Spleen (tissue), 11 donors: ENCODE results near the gene MEG3. TPM values are rescaled to one million over a fixed set of nuclear protein-coding genes. Genes with fewer than 3 reads are reported as not detected.
A peak's percentile ranks its signal among the peaks of the same experiment; 100 is the strongest.

ENCODE experiments used
- DNase-seq: peaks from one replicate; pipeline ENCODE4 v3.0.0-alpha.2; 2020
- H3K27ac ChIP-seq, 8 donors: fragments of 200-600 bp; sonication (generic) in 7 of 8; 1 replicate in 4 of 8; 2 replicates in 4 of 8; pipeline versions ENCODE4 v1.5.0 to v1.8.0; 2016 to 2021; ENCODE audit warnings: inconsistent platforms in 4 of 8, mild to moderate bottlenecking in 4 of 8, moderate library complexity in 1 of 8
- H3K27me3 ChIP-seq, 7 donors: fragments of 200-600 bp; sonication (generic) in 6 of 7; replicated peaks in 1 of 7; 1 replicate in 4 of 7; 2 replicates in 3 of 7; pipeline versions ENCODE4 v1.5.0 to v1.8.0; 2016 to 2021; ENCODE audit warnings: inconsistent platforms in 3 of 7, mild to moderate bottlenecking in 1 of 7
- H3K36me3 ChIP-seq, 6 donors: fragments of 200-600 bp; sonication (generic) in 5 of 6; 1 replicate in 4 of 6; 2 replicates in 2 of 6; pipeline versions ENCODE4 v1.5.0 to v1.8.0; 2016 to 2021; ENCODE audit warnings: inconsistent platforms in 2 of 6
- H3K4me1 ChIP-seq, 6 donors: fragments of 200-600 bp; sonication (generic) in 5 of 6; 1 replicate in 3 of 6; 2 replicates in 3 of 6; pipeline versions ENCODE4 v1.5.0 to v1.8.0; 2016 to 2021; ENCODE audit warnings: inconsistent platforms in 3 of 6
- H3K4me3 ChIP-seq, 8 donors: fragments of 200-600 bp; sonication (generic) in 7 of 8; 1 replicate in 4 of 8; 2 replicates in 4 of 8; pipeline versions ENCODE4 v1.5.0 to v1.8.0; 2016 to 2021; ENCODE audit warnings: inconsistent platforms in 4 of 8, mild to moderate bottlenecking in 4 of 8, moderate library complexity in 2 of 8
- H3K9me3 ChIP-seq, 8 donors: fragments of 200-600 bp; sonication (generic) in 7 of 8; 1 replicate in 4 of 8; 2 replicates in 4 of 8; pipeline versions ENCODE4 v1.5.0 to v1.8.0; 2016 to 2021; ENCODE audit warnings: inconsistent platforms in 4 of 8
- POLR2A ChIP-seq, 3 donors: fragments of 450-650 bp; IDR thresholded peaks; one replicate each; pipeline ENCODE4 v1.5.1; 2017; ENCODE audit warnings: antibody characterized with exemption in 3 of 3, mild to moderate bottlenecking in 1 of 3
- POLR2AphosphoS5 ChIP-seq, 3 donors: sonication (generic); formaldehyde crosslinking; IDR thresholded peaks; one replicate each; pipeline ENCODE4 v1.5.1; 2017; ENCODE audit warnings: antibody characterized with exemption in 3 of 3
- WGBS, 5 donors: extraction: QIAGEN DNeasy Blood & Tissue Kit in 3 of 5; methylation state at CpG; one replicate each; pipeline versions ENCODE4 v1.1.5 to v1.1.7; 2013 to 2018; 5-methylcytosine and 5-hydroxymethylcytosine counted together
- intact Hi-C: fragments of 100-400 bp; cut with DNase I; formaldehyde crosslinking; loops from one replicate; pipeline ENCODE4 v1.15.0; 2023; ENCODE audit warnings: low total_unique reads
- polyA plus RNA-seq, 3 donors: library from polyadenylated mRNA; stranded (reverse); fragments of 200-250 nt; gene quantifications; one replicate each; pipeline ENCODE4 v1.2.1, GENCODE V29; 2013
- total RNA-seq, 7 donors: library from RNA; depleted of rRNA in 3 of 7; stranded (reverse); fragments of >200 nt in 3 of 7; fragmentation: NEBNext Ultra II Directional in 4 of 7; extraction: Animal tissue kit (Norgen Biotek cat#: 25700) in 4 of 7; gene quantifications; one replicate each; pipeline versions ENCODE4 v1.1.0 to v1.2.1, GENCODE V29; 2016 to 2021
- TF ChIP-seq, protein P1 (sequence below), 11 experiments: fragments of 200-600 bp in 7 of 11; fragments of 450-650 bp in 4 of 11; sonication (generic) in 4 of 11; IDR thresholded peaks in 8 of 11; conservative IDR thresholded peaks in 3 of 11; 1 replicate in 7 of 11; 2 replicates in 4 of 11; pipeline versions ENCODE4 v1.4.0 to v1.8.0; 2016 to 2021; ENCODE audit warnings: antibody characterized with exemption in 11 of 11, inconsistent platforms in 4 of 11, mild to moderate bottlenecking in 1 of 11
- donor health status: healthy with polysubstance abuse.
- donor health status: DM: no; HTN: no; CAD: no; lungs with moderate emphysema.
- donor health status: DM: no; HTN: no; CAD: no.
- donor health status: Bipolar disorder and iron deficiency.
- donor health status: healthy.
- donor health status: DM: no; HTN: no; CAD: no.
- donor health status: DM: yes; HTN: yes; CAD: no.

Gene MEG3
- total and polyA plus RNA-seq, 10 donors, result 86.5 to 763 (median 187) TPM

DNA sequence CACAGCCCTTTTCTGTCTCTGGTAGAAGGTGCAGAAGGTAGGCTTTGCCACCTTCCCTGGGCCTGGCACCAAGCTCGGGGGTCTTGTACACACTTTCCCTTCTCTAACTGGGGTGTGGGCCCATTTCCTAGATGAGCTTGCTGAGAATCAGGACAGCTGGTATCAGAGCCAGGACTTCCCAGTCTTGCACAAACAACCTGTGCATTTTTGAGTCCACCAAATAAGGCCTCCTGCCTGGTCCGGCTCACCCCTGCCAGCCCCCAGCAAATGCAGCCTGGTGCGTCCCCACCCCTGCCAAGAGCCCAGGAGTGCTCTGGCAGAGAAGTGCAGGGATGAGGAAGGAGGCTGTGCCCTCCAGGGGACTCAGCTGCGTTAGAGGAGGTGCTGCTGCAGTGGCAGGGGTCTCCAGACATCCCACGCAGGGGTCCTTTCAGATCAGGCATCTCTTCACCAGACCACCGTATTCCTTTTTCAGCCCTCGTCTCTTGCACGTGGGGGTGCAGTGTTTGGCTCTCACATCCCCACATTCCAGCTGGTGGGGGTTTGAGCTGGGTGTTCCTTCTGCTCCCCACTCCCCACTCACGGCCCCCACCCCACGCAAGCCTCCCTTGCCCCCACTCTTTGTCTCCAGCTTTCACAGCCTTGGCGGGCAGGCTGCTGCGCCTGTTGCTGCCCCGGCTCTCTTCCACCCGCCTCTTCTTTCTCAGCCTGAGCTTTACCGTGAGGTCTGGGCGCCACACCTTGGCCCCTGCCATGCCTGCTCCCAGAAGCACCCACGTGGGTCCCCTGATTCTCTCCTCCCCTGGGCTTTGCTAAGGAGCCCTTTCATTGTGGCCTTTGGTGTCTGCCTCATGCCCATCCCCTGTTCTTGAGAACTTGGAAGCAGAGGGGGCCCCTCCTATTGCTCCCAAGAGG lies 32.3 kb downstream of the MEG3 start:
- TF ChIP-seq POLR2A (IDR thresholded peaks at IDR 0.05) (no peak), POLR2AphosphoS5 (IDR thresholded peaks at IDR 0.05) (no peak)
- TF ChIP-seq, protein P1, sequence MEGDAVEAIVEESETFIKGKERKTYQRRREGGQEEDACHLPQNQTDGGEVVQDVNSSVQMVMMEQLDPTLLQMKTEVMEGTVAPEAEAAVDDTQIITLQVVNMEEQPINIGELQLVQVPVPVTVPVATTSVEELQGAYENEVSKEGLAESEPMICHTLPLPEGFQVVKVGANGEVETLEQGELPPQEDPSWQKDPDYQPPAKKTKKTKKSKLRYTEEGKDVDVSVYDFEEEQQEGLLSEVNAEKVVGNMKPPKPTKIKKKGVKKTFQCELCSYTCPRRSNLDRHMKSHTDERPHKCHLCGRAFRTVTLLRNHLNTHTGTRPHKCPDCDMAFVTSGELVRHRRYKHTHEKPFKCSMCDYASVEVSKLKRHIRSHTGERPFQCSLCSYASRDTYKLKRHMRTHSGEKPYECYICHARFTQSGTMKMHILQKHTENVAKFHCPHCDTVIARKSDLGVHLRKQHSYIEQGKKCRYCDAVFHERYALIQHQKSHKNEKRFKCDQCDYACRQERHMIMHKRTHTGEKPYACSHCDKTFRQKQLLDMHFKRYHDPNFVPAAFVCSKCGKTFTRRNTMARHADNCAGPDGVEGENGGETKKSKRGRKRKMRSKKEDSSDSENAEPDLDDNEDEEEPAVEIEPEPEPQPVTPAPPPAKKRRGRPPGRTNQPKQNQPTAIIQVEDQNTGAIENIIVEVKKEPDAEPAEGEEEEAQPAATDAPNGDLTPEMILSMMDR (IDR thresholded peaks at IDR 0.05 in 8 of 11, conservative IDR thresholded peaks at IDR 0.05 in 3 of 11), result no peak
- intact Hi-C loops, result loop anchor here (10.0 kb wide), 1 partner anchor 377 kb away; no protein-coding TSS in a partner anchor
- no peaks in the 10 kb centered on the region for H3K9me3 ChIP-seq
- H3K27ac ChIP-seq, result no peak overlapping the region
- no peaks in the 10 kb centered on the region for H3K4me1 ChIP-seq
- peaks cover 0 to 4% (median 0%) of the 10 kb centered on the region in 7 donors for H3K27me3 ChIP-seq
- no peaks in the 10 kb centered on the region for H3K36me3 ChIP-seq
- no peak overlapping the region for H3K4me3 ChIP-seq
- peak; percentile 47 for DNase-seq
- WGBS, 5 donors, result 81 to 89% (median 86%) methylated on average over 17 of the region's 17 CpGs

DNA sequence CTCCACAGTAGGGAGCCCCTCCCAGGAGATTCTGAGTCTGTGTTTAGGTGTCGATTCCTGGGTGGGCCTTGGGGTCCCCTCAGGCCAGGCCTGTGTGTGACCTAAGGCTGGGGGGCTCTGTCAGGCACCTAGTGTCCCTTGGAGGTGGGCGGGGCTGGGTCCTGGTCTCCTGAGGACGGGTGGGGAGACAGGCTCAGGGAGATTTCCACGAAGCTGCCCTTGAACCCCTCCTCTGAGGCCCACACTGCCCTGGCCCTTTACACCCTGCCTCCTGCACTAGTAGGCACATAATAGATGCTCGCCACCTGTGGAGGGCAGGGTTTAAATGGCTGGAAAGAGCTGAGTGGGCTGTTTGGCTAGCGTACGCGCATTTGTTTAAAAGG lies 32.9 kb downstream of the MEG3 start:
- intact Hi-C loops, result loop anchor here (10.0 kb wide), 1 partner anchor 376 kb away; no protein-coding TSS in a partner anchor
- Histone ChIP-seq H3K27ac (no peak overlapping the region), H3K4me1 (no peaks in the 10 kb centered on the region), H3K4me3 (no peak overlapping the region), H3K27me3 (peaks cover 0 to 4% (median 0%) of the 10 kb centered on the region in 7 donors), H3K9me3 (no peaks in the 10 kb centered on the region), H3K36me3 (no peaks in the 10 kb centered on the region)
- DNase-seq, result peak; percentile 48
- WGBS, 5 donors, result 66 to 83% (median 74%) methylated on average over 5 to 8 of the region's 8 CpGs
- TF ChIP-seq POLR2A (IDR thresholded peaks at IDR 0.05), result no peak
- TF ChIP-seq, protein P1 (IDR thresholded peaks at IDR 0.05 in 8 of 11, conservative IDR thresholded peaks at IDR 0.05 in 3 of 11), result no peak
- TF ChIP-seq POLR2AphosphoS5 (IDR thresholded peaks at IDR 0.05), result no peak

DNA sequence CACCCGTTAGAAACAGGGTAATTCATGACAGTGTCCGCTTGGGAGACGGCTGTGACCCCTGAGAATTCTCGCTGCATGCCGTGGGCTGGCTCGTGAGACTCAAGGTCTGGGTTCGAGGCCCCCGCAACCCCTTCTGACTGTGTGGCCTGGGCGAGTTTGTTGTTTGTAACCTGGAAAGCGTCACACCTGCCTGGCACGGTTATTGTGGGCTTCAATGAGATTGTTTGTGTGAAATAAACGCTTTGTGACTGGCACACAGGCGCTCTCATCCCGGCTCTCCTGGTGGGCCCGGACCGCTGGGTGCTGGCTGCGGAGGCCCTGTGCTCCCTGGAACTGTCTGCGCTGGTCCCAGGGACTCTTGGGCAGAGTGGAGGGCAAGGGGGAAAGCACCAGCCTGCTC lies 33.9 kb downstream of the MEG3 start:
- WGBS, 5 donors, result 89 to 97% (median 92%) methylated on average over 14 to 18 of the region's 18 CpGs
- peak; percentile 36 for DNase-seq
- no peaks in the 10 kb centered on the region for H3K4me1 ChIP-seq
- H3K27me3 ChIP-seq, result peaks cover 0 to 4% (median 0%) of the 10 kb centered on the region in 7 donors
- TF ChIP-seq, protein P1 (IDR thresholded peaks at IDR 0.05 in 8 of 11, conservative IDR thresholded peaks at IDR 0.05 in 3 of 11), result no peak
- intact Hi-C loops, result loop anchor here (10.0 kb wide), 1 partner anchor 375 kb away; no protein-coding TSS in a partner anchor
- no peak overlapping the region for H3K27ac ChIP-seq
- no peaks in the 10 kb centered on the region for H3K9me3 ChIP-seq
- no peak overlapping the region for H3K4me3 ChIP-seq
- no peaks in the 10 kb centered on the region for H3K36me3 ChIP-seq

DNA sequence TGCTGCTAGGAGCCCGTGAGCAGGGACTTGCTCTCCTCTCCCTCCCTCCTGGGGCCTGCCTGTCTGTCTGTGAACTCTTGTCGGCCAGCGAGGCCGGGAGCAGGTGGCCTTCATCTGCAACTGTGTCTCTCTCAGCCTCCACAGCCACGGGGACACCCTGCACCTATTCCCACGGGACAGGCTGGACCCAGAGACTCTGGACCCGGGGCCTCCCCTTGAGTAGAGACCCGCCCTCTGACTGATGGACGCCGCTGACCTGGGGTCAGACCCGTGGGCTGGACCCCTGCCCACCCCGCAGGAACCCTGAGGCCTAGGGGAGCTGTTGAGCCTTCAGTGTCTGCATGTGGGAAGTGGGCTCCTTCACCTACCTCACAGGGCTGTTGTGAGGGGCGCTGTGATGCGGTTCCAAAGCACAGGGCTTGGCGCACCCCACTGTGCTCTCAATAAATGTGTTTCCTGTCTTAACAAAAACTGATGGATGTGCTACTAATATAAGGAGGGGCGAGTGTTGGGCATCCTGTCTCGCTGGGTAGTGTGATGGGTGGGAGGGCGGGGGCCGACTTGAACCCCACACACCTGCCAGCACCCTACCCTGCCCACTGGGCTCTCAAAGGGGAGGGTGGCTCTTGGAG lies 34.8 kb downstream of the MEG3 start:
- TF ChIP-seq POLR2A (IDR thresholded peaks at IDR 0.05) (no peak), POLR2AphosphoS5 (IDR thresholded peaks at IDR 0.05) (no peak)
- TF ChIP-seq, protein P1 (IDR thresholded peaks at IDR 0.05 in 8 of 11, conservative IDR thresholded peaks at IDR 0.05 in 3 of 11), result no peak
- Histone ChIP-seq H3K9me3 (no peaks in the 10 kb centered on the region), H3K27me3 (peaks cover 0 to 4% (median 0%) of the 10 kb centered on the region in 7 donors), H3K36me3 (no peaks in the 10 kb centered on the region), H3K4me3 (no peak overlapping the region), H3K4me1 (no peaks in the 10 kb centered on the region), H3K27ac (no peak overlapping the region)
- intact Hi-C loops, result no loop called here
- 72 to 83% (median 75%) methylated on average over 8 to 19 of the region's 19 CpGs for WGBS, 5 donors
- DNase-seq, result peak; percentile 66
